Parathyroid adenoma (tissue), 2 donors: Measurements from ENCODE around the gene GNLY.

Experiments
- H2AFZ ChIP-seq: fragments of 300-600 bp; sonication (generic); one replicate; pipeline ENCODE4 v1.7.0; 2017; ENCODE audit warnings: antibody characterized with exemption, mild to moderate bottlenecking
- H3K27ac ChIP-seq: fragments of 300-600 bp; sonication (generic); one replicate; pipeline ENCODE4 v1.7.0; 2017
- H3K27me3 ChIP-seq: fragments of 300-600 bp; sonication (generic); one replicate; pipeline ENCODE4 v1.7.0; 2017; ENCODE audit warnings: low read length; ENCODE audit not compliant: control insufficient read depth, insufficient read depth
- H3K36me3 ChIP-seq: fragments of 300-600 bp; sonication (generic); one replicate; pipeline ENCODE4 v1.7.0; 2017; ENCODE audit warnings: low read length; ENCODE audit not compliant: control insufficient read depth, insufficient read depth
- H3K4me1 ChIP-seq: fragments of 300-600 bp; sonication (generic); one replicate; pipeline ENCODE4 v1.7.0; 2017; ENCODE audit warnings: control low read depth
- H3K4me2 ChIP-seq: fragments of 300-600 bp; sonication (generic); one replicate; pipeline ENCODE4 v1.7.0; 2017; ENCODE audit warnings: low read length
- H3K4me3 ChIP-seq: fragments of 300-600 bp; sonication (generic); one replicate; pipeline ENCODE4 v1.7.0; 2017; ENCODE audit warnings: low read depth, low read length
- H3K79me2 ChIP-seq: fragments of 300-600 bp; sonication (generic); one replicate; pipeline ENCODE4 v1.7.0; 2017; ENCODE audit warnings: control low read depth
- H3K9ac ChIP-seq: fragments of 300-600 bp; sonication (generic); one replicate; pipeline ENCODE4 v1.7.0; 2017; ENCODE audit warnings: mild to moderate bottlenecking
- H3K9me3 ChIP-seq: fragments of 300-600 bp; sonication (generic); one replicate; pipeline ENCODE4 v1.7.0; 2017; ENCODE audit warnings: low read length; ENCODE audit not compliant: control insufficient read depth
- CTCF ChIP-seq: fragments of 300-600 bp; sonication (generic); IDR thresholded peaks from one replicate; pipeline ENCODE4 v1.7.0; 2017; ENCODE audit warnings: antibody characterized with exemption, mild to moderate bottlenecking
- donor health status: primary hyperparathyroidism.

Gene GNLY

GRCh38 chr2:85728342-85728741 lies 34.2 kb downstream of the GNLY start:
- Histone ChIP-seq H3K79me2 (no peaks in the 10 kb centered on the region), H3K9me3 (no peaks in the 10 kb centered on the region), H3K36me3 (no peaks in the 10 kb centered on the region), H3K9ac (no peak overlapping the region), H2AFZ (no peak overlapping the region), H3K27me3 (no peaks in the 10 kb centered on the region), H3K4me1 (no peaks in the 10 kb centered on the region), H3K4me3 (no peak overlapping the region), H3K27ac (peak overlapping the region; percentile 15), H3K4me2 (no peak overlapping the region)
- no peak for TF ChIP-seq CTCF

- Histone ChIP-seq H3K27ac (peak overlapping the region; percentile 22), H3K4me3 (no peak overlapping the region), H3K36me3 (no peaks in the 10 kb centered on the region), H2AFZ (peak overlapping the region; percentile 27), H3K27me3 (no peaks in the 10 kb centered on the region), H3K4me1 (no peaks in the 10 kb centered on the region), H3K79me2 (no peaks in the 10 kb centered on the region), H3K9me3 (no peaks in the 10 kb centered on the region), H3K9ac (no peak overlapping the region), H3K4me2 (no peak overlapping the region)
- peak; percentile 98 for TF ChIP-seq CTCF
These were observed 35.0 kb downstream of the GNLY start for GRCh38 chr2:85728883-85729824.

DNA sequence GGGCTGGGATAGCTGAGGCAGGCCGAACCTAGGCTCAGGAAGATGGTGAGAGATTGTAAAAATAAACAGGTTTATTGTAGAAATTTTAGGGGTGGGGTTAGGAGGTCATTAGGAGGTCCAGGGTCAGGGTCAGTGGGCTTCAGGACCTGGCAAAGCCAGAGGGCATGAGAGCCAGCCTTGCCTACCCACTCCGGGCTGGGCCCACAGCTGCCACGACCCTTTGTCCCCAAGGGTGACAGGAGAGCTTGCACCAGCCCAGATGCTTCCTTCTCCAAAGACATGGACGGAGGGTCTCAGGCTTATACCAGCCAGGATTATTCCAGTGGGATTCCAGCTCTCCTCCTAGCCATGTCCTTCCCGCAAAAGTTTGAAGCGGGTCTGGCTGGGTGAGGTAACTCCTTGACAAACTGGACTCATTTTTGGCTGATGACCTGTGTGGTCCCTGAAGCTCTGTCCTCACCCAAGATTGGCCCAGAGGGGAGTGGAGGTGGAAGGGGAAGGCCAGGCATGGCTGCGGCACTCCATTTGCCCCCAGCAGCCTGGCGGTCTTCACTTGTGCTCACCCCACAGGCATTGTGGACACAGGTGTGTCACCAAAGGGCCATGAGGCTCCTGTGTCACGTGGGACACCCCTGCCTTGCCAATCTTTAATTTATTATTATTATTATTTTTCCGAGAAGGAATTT lies 35.8 kb downstream of the GNLY start:
- no peak overlapping the region for H3K27ac ChIP-seq

GRCh38 chr2:85730686-85731230 lies 36.6 kb downstream of the GNLY start:
- Histone ChIP-seq H3K27me3 (no peaks in the 10 kb centered on the region), H3K4me2 (no peak overlapping the region), H3K4me1 (no peaks in the 10 kb centered on the region), H3K79me2 (no peaks in the 10 kb centered on the region), H3K9ac (no peak overlapping the region), H3K4me3 (no peak overlapping the region), H3K27ac (no peak overlapping the region), H3K36me3 (no peaks in the 10 kb centered on the region), H3K9me3 (no peaks in the 10 kb centered on the region), H2AFZ (no peak overlapping the region)
- no peak for TF ChIP-seq CTCF

More for the DNA sequence above, 35.8 kb downstream of the GNLY start:
- Histone ChIP-seq H3K27me3 (no peaks in the 10 kb centered on the region), H2AFZ (no peak overlapping the region), H3K9ac (no peak overlapping the region), H3K9me3 (no peaks in the 10 kb centered on the region), H3K79me2 (no peaks in the 10 kb centered on the region), H3K36me3 (no peaks in the 10 kb centered on the region), H3K4me2 (no peak overlapping the region), H3K4me3 (no peak overlapping the region), H3K4me1 (no peaks in the 10 kb centered on the region)
- TF ChIP-seq CTCF, result no peak
